ENCODE results near the gene SMARCC2. TPM values are rescaled to one million over a fixed set of nuclear protein-coding genes. Genes with fewer than 3 reads are reported as not detected.

Gene SMARCC2
- total and polyA plus RNA-seq, 9 of the 15 experiments (the other 6 are each of a cell fraction or from before 2014, with no cell fraction given): 11.9 to 86.0 (median 36.6) TPM

- TF ChIP-seq CGGBP1 (CRISPR knock-in tag; IDR thresholded peaks at IDR 0.05) (no peak), ZBTB26 (CRISPR knock-in tag; IDR thresholded peaks at IDR 0.05) (no peak), MAX (CRISPR knock-in tag; IDR thresholded peaks at IDR 0.05) (peak; percentile 81), POLR2G (IDR thresholded peaks at IDR 0.05; ENCODE audit: low read depth, low read length) (peak; percentile 85), HDAC1 (IDR thresholded peaks at IDR 0.05) (peak in 1 of 2 experiments; percentile 64; a peak in 1 of 4 replicates), ELF2 (CRISPR knock-in tag; IDR thresholded peaks at IDR 0.05) (peak; percentile 86), JUND (IDR thresholded peaks at IDR 0.05; ENCODE audit: borderline replicate concordance, low read depth, low read length) (peak; percentile 44), JUND (tag; IDR thresholded peaks at IDR 0.05; ENCODE audit: borderline replicate concordance, low read depth, low read length) (peak; percentile 37; the same call in 1 of the 3 replicates), EP300 (IDR thresholded peaks at IDR 0.05; ENCODE audit: low read length) (0 out of 2 replicates have a peak, but pooled peaks have one; percentile 29), RAD21 (CRISPR knock-in tag; conservative IDR thresholded peaks at IDR 0.05 in 1 of 2, IDR thresholded peaks at IDR 0.05 in 1 of 2) (peak; percentile 77), POLR2H (tag; IDR thresholded peaks at IDR 0.05; ENCODE audit: low read depth) (no peak), ZNF24 (IDR thresholded peaks at IDR 0.05) (no peak; the same call in 1 of the 2 replicates), ZFP91 (CRISPR knock-in tag; IDR thresholded peaks at IDR 0.05) (0 out of 2 replicates have a peak, but pooled peaks have one; percentile 67), ZNF551 (CRISPR knock-in tag; IDR thresholded peaks at IDR 0.05) (no peak), E2F4 (CRISPR knock-in tag; IDR thresholded peaks at IDR 0.05; ENCODE audit: low read depth) (peak; percentile 69), MYC (IDR thresholded peaks at IDR 0.05; ENCODE audit: low read depth, low read length) (peak; percentile 87), MYC (CRISPR knock-in tag; IDR thresholded peaks at IDR 0.05; ENCODE audit: borderline replicate concordance, low read depth) (0 out of 2 replicates have a peak, but pooled peaks have one; percentile 41), ETV5 (CRISPR knock-in tag; IDR thresholded peaks at IDR 0.05; ENCODE audit: low read depth) (peak; percentile 82), PHTF2 (CRISPR knock-in tag; IDR thresholded peaks at IDR 0.05) (no peak), BDP1 (IDR thresholded peaks at IDR 0.05; ENCODE audit: insufficient read depth, insufficient read length) (no peak), ZNF431 (CRISPR knock-in tag; IDR thresholded peaks at IDR 0.05) (0 out of 2 replicates have a peak, but pooled peaks have one; percentile 38), CCNT2 (IDR thresholded peaks at IDR 0.05; ENCODE audit: borderline replicate concordance, extremely low read depth, insufficient read length, low read depth, low read length) (peak; percentile 85), ATF1 (CRISPR knock-in tag; IDR thresholded peaks at IDR 0.05) (no peak), ATF1 (tag; IDR thresholded peaks at IDR 0.05) (peak; percentile 88), SMC3 (conservative IDR thresholded peaks at IDR 0.05; ENCODE audit: insufficient read depth, low read depth, low read length) (peak; percentile 57)
Observed at GRCh38 chr12:56224102-56224701, 34.9 kb upstream of the SMARCC2 start, which contains the start of gene NABP2 (continued).

All from K562 (cell line).